Stromal cell of bone marrow (primary cell): ENCODE results near the gene ZNF618.

Experiments used
- DNase-seq: peaks from one replicate; pipeline ENCODE4 v3.0.0-alpha.2; 2012; ENCODE audit warnings: low read depth

Gene ZNF618

GRCh38 chr9:114025196-114025753, 149.2 kb downstream of the ZNF618 start:
- DNase-seq = no peak

- no peak for DNase-seq
Measured at GRCh38 chr9:114025760-114026159, 149.7 kb downstream of the ZNF618 start.

- no peak for DNase-seq
Measured at GRCh38 chr9:114026335-114026734, 150.2 kb downstream of the ZNF618 start.

- no peak for DNase-seq
Measured at GRCh38 chr9:114027159-114027862, 151.2 kb downstream of the ZNF618 start.

GRCh38 chr9:114027863-114028465, 151.9 kb downstream of the ZNF618 start:
- DNase-seq = no peak

- DNase-seq = no peak
Measured at GRCh38 chr9:114028646-114029045, 152.5 kb downstream of the ZNF618 start.

GRCh38 chr9:114029311-114030170, 153.4 kb downstream of the ZNF618 start:
- no peak for DNase-seq

- peak; percentile 14 for DNase-seq
Measured at GRCh38 chr9:114030364-114030763, 154.3 kb downstream of the ZNF618 start.

GRCh38 chr9:114031037-114031630, 155.0 kb downstream of the ZNF618 start:
- DNase-seq = no peak

GRCh38 chr9:114031948-114032840, 156.1 kb downstream of the ZNF618 start:
- no peak for DNase-seq

- no peak for DNase-seq
Measured at GRCh38 chr9:114033397-114034103, 157.4 kb downstream of the ZNF618 start.

GRCh38 chr9:114034196-114034595, 158.1 kb downstream of the ZNF618 start:
- DNase-seq = no peak

GRCh38 chr9:114034661-114035062, 158.6 kb downstream of the ZNF618 start:
- no peak for DNase-seq

- DNase-seq = no peak
Measured at GRCh38 chr9:114035221-114035844, 159.2 kb downstream of the ZNF618 start.

- no peak for DNase-seq
Measured at GRCh38 chr9:114035845-114036801, 160.0 kb downstream of the ZNF618 start.

GRCh38 chr9:114037249-114037648, 161.1 kb downstream of the ZNF618 start:
- no peak for DNase-seq

GRCh38 chr9:114037961-114038723, 162.0 kb downstream of the ZNF618 start:
- DNase-seq = no peak

- DNase-seq = no peak
Measured at GRCh38 chr9:114038724-114039313, 162.7 kb downstream of the ZNF618 start.
